ENCODE results near the gene LMAN2. TPM values are rescaled to one million over a fixed set of nuclear protein-coding genes. Genes with fewer than 3 reads are reported as not detected.

LMAN2 gene
- total RNA-seq, 2 donors from 2014 or later: 119 to 128 TPM

GRCh38 chr5:177309351-177310191 is 41.9 kb downstream of the LMAN2 start:
- H3K4me1 ChIP-seq (ENCODE audit: control insufficient read depth, insufficient read depth, low read length): peaks cover 3% of the 10 kb centered on the region
- DNase-seq: peak; percentile 96
- no peaks in the 10 kb centered on the region for H3K9me3 ChIP-seq (ENCODE audit: control insufficient read depth, low read length)
- WGBS, 2 experiments (ENCODE audit: insufficient coverage in 1 of 2, insufficient read length in 1 of 2): 88 to 95% methylated on average over 7 to 10 of the region's 10 CpGs
- H3K27ac ChIP-seq (ENCODE audit: low read depth, low read length): no peak overlapping the region
- peaks cover 30% of the 10 kb centered on the region for H3K36me3 Mint-ChIP-seq (ENCODE audit: low read depth)
- H3K36me3 ChIP-seq (ENCODE audit: control insufficient read depth, insufficient read depth, low read length): peaks cover 30% of the 10 kb centered on the region
- H3K4me3 ChIP-seq (ENCODE audit: low read length): no peak overlapping the region
- peak overlapping the region; percentile 66 for H3K27ac Mint-ChIP-seq
- peak; percentile 96 for TF ChIP-seq CTCF (conservative IDR thresholded peaks at IDR 0.05)
- H3K9ac ChIP-seq (ENCODE audit: extremely low read depth, low read length, poor library complexity, severe bottlenecking): no peak overlapping the region
- H3K27me3 ChIP-seq (ENCODE audit: control insufficient read depth, insufficient read depth, low read length, poor library complexity, severe bottlenecking): no peaks in the 10 kb centered on the region
- no peaks in the 10 kb centered on the region for H3K9me3 Mint-ChIP-seq
- H3K4me3 Mint-ChIP-seq: peak overlapping the region; percentile 32
- H3K4me1 Mint-ChIP-seq: peaks cover 15% of the 10 kb centered on the region
- H3K27me3 Mint-ChIP-seq (ENCODE audit: insufficient read depth): peaks cover 3% of the 10 kb centered on the region

GRCh38 chr5:177308740-177309139 is 42.7 kb downstream of the LMAN2 start:
- Mint-ChIP-seq H3K36me3 (ENCODE audit: low read depth) (peaks cover 30% of the 10 kb centered on the region), H3K9me3 (no peaks in the 10 kb centered on the region), H3K27ac (peak overlapping the region; percentile 72), H3K4me3 (no peak overlapping the region), H3K27me3 (ENCODE audit: insufficient read depth) (peaks cover 3% of the 10 kb centered on the region), H3K4me1 (peaks cover 21% of the 10 kb centered on the region)
- Histone ChIP-seq H3K4me3 (ENCODE audit: low read length) (no peak overlapping the region), H3K9ac (ENCODE audit: extremely low read depth, low read length, poor library complexity, severe bottlenecking) (no peak overlapping the region), H3K27me3 (ENCODE audit: control insufficient read depth, insufficient read depth, low read length, poor library complexity, severe bottlenecking) (no peaks in the 10 kb centered on the region), H3K36me3 (ENCODE audit: control insufficient read depth, insufficient read depth, low read length) (peaks cover 30% of the 10 kb centered on the region), H3K27ac (ENCODE audit: low read depth, low read length) (no peak overlapping the region), H3K4me1 (ENCODE audit: control insufficient read depth, insufficient read depth, low read length) (peaks cover 5% of the 10 kb centered on the region), H3K9me3 (ENCODE audit: control insufficient read depth, low read length) (no peaks in the 10 kb centered on the region)
- WGBS, 2 experiments (ENCODE audit: insufficient coverage in 1 of 2, insufficient read length in 1 of 2): 92 to 96% methylated on average over 8 to 11 of the region's 11 CpGs
- peak; percentile 43 for DNase-seq
- TF ChIP-seq CTCF (conservative IDR thresholded peaks at IDR 0.05): no peak

GRCh38 chr5:177307544-177308363 is 43.7 kb downstream of the LMAN2 start:
- Mint-ChIP-seq H3K4me1 (peaks cover 18% of the 10 kb centered on the region), H3K4me3 (no peak overlapping the region), H3K27ac (no peak overlapping the region), H3K27me3 (ENCODE audit: insufficient read depth) (peaks cover 3% of the 10 kb centered on the region), H3K9me3 (no peaks in the 10 kb centered on the region), H3K36me3 (ENCODE audit: low read depth) (peaks cover 30% of the 10 kb centered on the region)
- Histone ChIP-seq H3K9ac (ENCODE audit: extremely low read depth, low read length, poor library complexity, severe bottlenecking) (no peak overlapping the region), H3K36me3 (ENCODE audit: control insufficient read depth, insufficient read depth, low read length) (peaks cover 30% of the 10 kb centered on the region), H3K9me3 (ENCODE audit: control insufficient read depth, low read length) (no peaks in the 10 kb centered on the region), H3K27ac (ENCODE audit: low read depth, low read length) (no peak overlapping the region), H3K4me3 (ENCODE audit: low read length) (no peak overlapping the region), H3K27me3 (ENCODE audit: control insufficient read depth, insufficient read depth, low read length, poor library complexity, severe bottlenecking) (no peaks in the 10 kb centered on the region), H3K4me1 (ENCODE audit: control insufficient read depth, insufficient read depth, low read length) (peaks cover 5% of the 10 kb centered on the region)
- no peak for TF ChIP-seq CTCF (conservative IDR thresholded peaks at IDR 0.05)
- no peak for DNase-seq
- 94 to 97% methylated on average over 24 to 43 of the region's 43 CpGs for WGBS, 2 experiments (ENCODE audit: insufficient coverage in 1 of 2, insufficient read length in 1 of 2)

All from endodermal cell (in vitro differentiated cells).